Testis (tissue), 3 donors: Measurements from ENCODE around the gene TMEM119. TPM values are rescaled to one million over a fixed set of nuclear protein-coding genes. Genes with fewer than 3 reads are reported as not detected.
A peak's percentile ranks its signal among the peaks of the same experiment; 100 is the strongest.

Source experiments
- DNase-seq: peaks from one replicate; pipeline ENCODE4 v3.0.0-alpha.2; 2019
- H3K27ac ChIP-seq, 2 donors: fragments of 200-600 bp; sonication (generic); one replicate each; pipeline ENCODE4 v1.5.1; 2019
- H3K27me3 ChIP-seq: fragments of 200-600 bp; sonication (generic); one replicate; pipeline ENCODE4 v1.5.1; 2019
- H3K36me3 ChIP-seq: fragments of 200-600 bp; sonication (generic); one replicate; pipeline ENCODE4 v1.5.1; 2017; ENCODE audit warnings: low read depth; ENCODE audit errors: missing control alignments
- H3K4me1 ChIP-seq: fragments of 200-600 bp; sonication (generic); one replicate; pipeline ENCODE4 v1.5.1; 2019
- H3K4me3 ChIP-seq, 2 donors: fragments of 200-600 bp; sonication (generic); one replicate each; pipeline ENCODE4 v1.5.1; 2017 to 2019
- H3K9me3 ChIP-seq: fragments of 200-600 bp; sonication (generic); one replicate; pipeline ENCODE4 v1.5.1; 2017
- CTCF ChIP-seq, 3 experiments: fragments of 450-650 bp in 2 of 3; fragments of 200-600 bp in 1 of 3; sonication (generic) in 1 of 3; IDR thresholded peaks; one replicate each; pipeline ENCODE4 v1.5.1; 2016 to 2019; ENCODE audit warnings: antibody characterized with exemption in 3 of 3, mild to moderate bottlenecking in 2 of 3, moderate library complexity in 1 of 3
- POLR2A ChIP-seq: fragments of 450-650 bp; IDR thresholded peaks from one replicate; pipeline ENCODE4 v1.6.1; 2017; ENCODE audit warnings: antibody characterized with exemption, mild to moderate bottlenecking, moderate library complexity
- WGBS, 2 donors: methylation state at CpG; one replicate each; pipeline ENCODE4 v1.1.5; 2018; 5-methylcytosine and 5-hydroxymethylcytosine counted together
- intact Hi-C: fragments of 100-400 bp; cut with DNase I; formaldehyde crosslinking; loops from one replicate; pipeline ENCODE4 v1.15.1; 2023; ENCODE audit warnings: low total_unique reads
- polyA plus RNA-seq: library from polyadenylated mRNA; stranded (reverse); fragments of 350-450 nt; fragmentation: Illumina TruSeq; extraction: RNeasy Lipid Tissue Mini Kit (QIAGEN cat#74804); gene quantifications from one replicate; pipeline ENCODE4 v1.2.3, GENCODE V29; 2014; ENCODE audit warnings: low read depth, low replicate concordance; ENCODE audit not compliant: insufficient read depth
- total RNA-seq, 2 donors: library from RNA; depleted of rRNA; stranded (reverse); fragments of >200 nt; gene quantifications; one replicate each; pipeline ENCODE4 v1.2.3, GENCODE V29; 2016

Gene TMEM119
- total and polyA plus RNA-seq, 3 donors from 2014 or later: 5.3 to 17.1 (median 9.6) TPM

- 92 to 94% methylated on average over 6 of the region's 6 CpGs for WGBS, 2 donors
- Histone ChIP-seq H3K9me3 (no peaks in the 10 kb centered on the region), H3K4me3 (no peak overlapping the region), H3K27me3 (no peaks in the 10 kb centered on the region), H3K36me3 (no peaks in the 10 kb centered on the region), H3K27ac (no peak overlapping the region), H3K4me1 (peaks cover 7% of the 10 kb centered on the region)
- intact Hi-C loops: loop anchor here (5.0 kb wide), 1 partner anchor 42 kb away; no protein-coding TSS in a partner anchor
- TF ChIP-seq POLR2A (no peak), CTCF (IDR thresholded peaks at IDR 0.05) (no peak)
- DNase-seq: no peak
Observed at GRCh38 chr12:108614639-108615038, 16.8 kb upstream of the TMEM119 start.

- 89 to 100% methylated on average over 2 to 4 of the region's 4 CpGs for WGBS, 2 donors
- intact Hi-C loops: no loop called here
Observed at GRCh38 chr12:108614041-108614440, 16.2 kb upstream of the TMEM119 start.

DNA sequence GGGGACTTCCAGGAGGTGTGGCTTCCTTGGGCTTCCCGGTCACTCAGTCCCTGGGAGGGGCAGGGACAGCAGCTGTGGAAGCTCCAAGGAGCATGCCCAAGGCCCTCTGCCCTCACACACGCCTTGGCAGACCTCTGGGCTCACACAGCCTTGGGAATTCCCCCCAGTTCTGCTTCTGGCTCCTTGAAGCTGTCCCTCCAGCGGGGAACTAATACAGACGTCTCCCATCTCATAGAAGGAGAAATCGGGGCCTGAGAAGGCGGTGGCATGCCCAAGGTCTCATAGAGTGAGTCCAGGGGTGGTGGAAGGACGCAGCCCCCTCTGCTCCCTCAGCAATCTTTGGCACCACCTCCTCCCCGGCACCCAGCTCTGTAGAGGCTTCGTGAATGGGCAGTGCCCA is 15.7 kb upstream of the TMEM119 start:
- Histone ChIP-seq H3K27me3 (no peaks in the 10 kb centered on the region), H3K4me1 (peaks cover 10% of the 10 kb centered on the region), H3K36me3 (no peaks in the 10 kb centered on the region), H3K9me3 (no peaks in the 10 kb centered on the region), H3K4me3 (no peak overlapping the region), H3K27ac (no peak overlapping the region)
- no peak for TF ChIP-seq POLR2A
- no peak for TF ChIP-seq CTCF (IDR thresholded peaks at IDR 0.05)
- intact Hi-C loops: no loop called here
- WGBS, 2 donors: 69% methylated on average over 9 of the region's 9 CpGs; no CpG with 5 or more reads in 1 of the 2 donors
- peak; percentile 34 for DNase-seq

More at GRCh38 chr12:108614041-108614440, 16.2 kb upstream of the TMEM119 start:
- Histone ChIP-seq H3K4me3 (no peak overlapping the region), H3K27me3 (no peaks in the 10 kb centered on the region), H3K27ac (no peak overlapping the region), H3K36me3 (no peaks in the 10 kb centered on the region), H3K4me1 (peaks cover 10% of the 10 kb centered on the region), H3K9me3 (no peaks in the 10 kb centered on the region)
- TF ChIP-seq CTCF (IDR thresholded peaks at IDR 0.05) (no peak), POLR2A (no peak)
- no peak for DNase-seq

DNA sequence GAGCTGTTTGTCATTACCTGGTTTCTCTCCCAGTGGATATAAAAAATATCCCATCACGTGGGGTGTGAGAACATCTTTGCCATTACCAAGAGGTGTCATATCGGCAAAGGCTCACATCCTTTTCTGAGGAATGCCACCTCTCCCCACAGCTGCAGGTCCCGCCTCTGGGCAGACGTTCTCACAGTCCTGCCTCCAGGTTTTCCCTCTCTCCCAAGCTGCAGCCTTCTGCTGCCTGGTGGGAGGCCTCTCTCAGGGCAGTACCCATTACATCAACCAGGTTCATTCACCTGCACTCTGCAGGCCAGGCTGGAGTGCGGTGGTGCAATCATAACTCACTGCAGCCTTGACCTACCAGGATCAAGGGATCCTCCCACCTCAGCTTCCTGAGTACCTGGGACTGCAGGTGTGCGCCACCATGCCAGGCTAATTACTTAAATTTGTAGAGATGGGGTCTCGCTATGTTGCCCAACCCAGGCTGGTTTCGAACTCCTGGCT is 15.0 kb upstream of the TMEM119 start:
- intact Hi-C loops: no loop called here
- no peak overlapping the region for H3K27ac ChIP-seq

More for the DNA sequence above, 15.0 kb upstream of the TMEM119 start:
- WGBS, 2 donors: 80% methylated on average over 8 of the region's 8 CpGs
- H3K4me1 ChIP-seq: peaks cover 10% of the 10 kb centered on the region
- H3K4me3 ChIP-seq: no peak overlapping the region
- no peak for DNase-seq
- no peaks in the 10 kb centered on the region for H3K9me3 ChIP-seq
- TF ChIP-seq CTCF (IDR thresholded peaks at IDR 0.05): no peak
- no peak for TF ChIP-seq POLR2A
- H3K36me3 ChIP-seq: no peaks in the 10 kb centered on the region
- H3K27me3 ChIP-seq: no peaks in the 10 kb centered on the region
